Panc1 (cell line): ENCODE measurements around the gene CCN2.

Source experiments
- POLR2AphosphoS5 ChIP-seq: IDR thresholded peaks from 2 replicates; pipeline ENCODE4 v1.6.1; 2012; ENCODE audit warnings: mild to moderate bottlenecking, low read depth, low read length, moderate library complexity
- REST ChIP-seq, 2 experiments: IDR thresholded peaks; 2 replicates each; pipeline ENCODE4 v1.6.1; 2011 to 2012; ENCODE audit warnings: low read depth in 2 of 2, control low read depth in 1 of 2, low read length in 1 of 2, mild to moderate bottlenecking in 1 of 2, moderate library complexity in 1 of 2; ENCODE audit not compliant: insufficient read depth in 1 of 2
- TF ChIP-seq, protein P1 (sequence below): fragments of 450-650 bp; IDR thresholded peaks from 2 replicates; pipeline ENCODE4 v1.5.1; 2017; ENCODE audit warnings: mild to moderate bottlenecking

- TF ChIP-seq POLR2AphosphoS5 = no peak
- TF ChIP-seq, protein P1, sequence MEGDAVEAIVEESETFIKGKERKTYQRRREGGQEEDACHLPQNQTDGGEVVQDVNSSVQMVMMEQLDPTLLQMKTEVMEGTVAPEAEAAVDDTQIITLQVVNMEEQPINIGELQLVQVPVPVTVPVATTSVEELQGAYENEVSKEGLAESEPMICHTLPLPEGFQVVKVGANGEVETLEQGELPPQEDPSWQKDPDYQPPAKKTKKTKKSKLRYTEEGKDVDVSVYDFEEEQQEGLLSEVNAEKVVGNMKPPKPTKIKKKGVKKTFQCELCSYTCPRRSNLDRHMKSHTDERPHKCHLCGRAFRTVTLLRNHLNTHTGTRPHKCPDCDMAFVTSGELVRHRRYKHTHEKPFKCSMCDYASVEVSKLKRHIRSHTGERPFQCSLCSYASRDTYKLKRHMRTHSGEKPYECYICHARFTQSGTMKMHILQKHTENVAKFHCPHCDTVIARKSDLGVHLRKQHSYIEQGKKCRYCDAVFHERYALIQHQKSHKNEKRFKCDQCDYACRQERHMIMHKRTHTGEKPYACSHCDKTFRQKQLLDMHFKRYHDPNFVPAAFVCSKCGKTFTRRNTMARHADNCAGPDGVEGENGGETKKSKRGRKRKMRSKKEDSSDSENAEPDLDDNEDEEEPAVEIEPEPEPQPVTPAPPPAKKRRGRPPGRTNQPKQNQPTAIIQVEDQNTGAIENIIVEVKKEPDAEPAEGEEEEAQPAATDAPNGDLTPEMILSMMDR = no peak
- TF ChIP-seq REST (IDR thresholded peaks at IDR 0.05; ENCODE audit: insufficient read depth in 1 of 2, low read depth in 2 of 2, low read length in 1 of 2) = no peak
These were observed 31.6 kb upstream of the CCN2 start for GRCh38 chr6:131982740-131983259.
